ENCODE measurements around the gene BICRAL.
"Not testable (repeated sequence)": the region's sequence is repeated elsewhere in the genome, so short reads cannot be mapped to it uniquely, and the experiment has no call there.

Gene BICRAL

DNA sequence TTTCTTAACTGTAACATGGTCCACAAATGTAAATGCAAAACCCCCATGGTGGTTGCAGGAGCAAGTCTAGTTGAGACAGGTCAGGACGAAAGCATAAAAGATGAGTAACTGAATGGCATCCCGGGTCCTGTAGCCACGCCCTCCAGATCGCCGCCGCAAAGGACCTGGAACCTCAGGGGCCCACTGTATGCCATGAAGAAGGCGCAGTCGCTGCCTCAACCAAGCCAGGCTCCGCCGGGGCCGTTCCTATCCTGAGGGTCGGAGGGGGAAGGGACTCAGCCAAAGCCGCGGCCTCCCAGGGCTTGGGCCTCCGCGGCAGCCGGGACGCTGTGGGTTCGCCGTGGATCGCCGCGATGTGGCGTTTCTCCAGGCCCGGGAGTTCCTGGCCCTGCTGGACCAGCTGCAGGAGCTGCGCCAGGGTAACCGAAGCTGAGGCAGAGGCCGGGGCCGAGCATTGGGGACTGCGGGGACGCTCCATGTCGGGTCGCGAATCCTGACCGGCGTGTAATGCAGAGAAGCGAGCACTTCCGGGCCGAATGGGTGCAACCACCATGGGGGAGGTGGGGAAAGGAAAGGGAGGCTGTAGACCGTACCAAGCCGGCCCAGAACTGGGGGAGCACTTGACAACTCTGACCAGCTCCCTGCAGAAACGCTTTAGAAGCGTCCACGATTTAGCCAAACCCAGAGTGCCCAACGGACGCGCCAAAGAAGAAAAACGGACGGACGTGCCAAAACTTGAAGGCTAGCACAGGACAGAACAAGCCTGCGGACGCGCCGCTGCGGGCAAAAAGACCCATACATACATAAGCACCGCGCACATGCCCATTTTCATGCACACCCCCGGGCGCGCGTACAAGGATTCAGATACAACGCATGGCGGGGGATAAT is 108.7 kb downstream of the BICRAL start:
- TF ChIP-seq, protein P1, sequence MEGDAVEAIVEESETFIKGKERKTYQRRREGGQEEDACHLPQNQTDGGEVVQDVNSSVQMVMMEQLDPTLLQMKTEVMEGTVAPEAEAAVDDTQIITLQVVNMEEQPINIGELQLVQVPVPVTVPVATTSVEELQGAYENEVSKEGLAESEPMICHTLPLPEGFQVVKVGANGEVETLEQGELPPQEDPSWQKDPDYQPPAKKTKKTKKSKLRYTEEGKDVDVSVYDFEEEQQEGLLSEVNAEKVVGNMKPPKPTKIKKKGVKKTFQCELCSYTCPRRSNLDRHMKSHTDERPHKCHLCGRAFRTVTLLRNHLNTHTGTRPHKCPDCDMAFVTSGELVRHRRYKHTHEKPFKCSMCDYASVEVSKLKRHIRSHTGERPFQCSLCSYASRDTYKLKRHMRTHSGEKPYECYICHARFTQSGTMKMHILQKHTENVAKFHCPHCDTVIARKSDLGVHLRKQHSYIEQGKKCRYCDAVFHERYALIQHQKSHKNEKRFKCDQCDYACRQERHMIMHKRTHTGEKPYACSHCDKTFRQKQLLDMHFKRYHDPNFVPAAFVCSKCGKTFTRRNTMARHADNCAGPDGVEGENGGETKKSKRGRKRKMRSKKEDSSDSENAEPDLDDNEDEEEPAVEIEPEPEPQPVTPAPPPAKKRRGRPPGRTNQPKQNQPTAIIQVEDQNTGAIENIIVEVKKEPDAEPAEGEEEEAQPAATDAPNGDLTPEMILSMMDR (IDR thresholded peaks at IDR 0.05; ENCODE audit: borderline replicate concordance, control extremely low read depth, extremely low read depth, insufficient read depth, missing control alignments): no peak
- DNase-seq (ENCODE audit: low spot score): peak; percentile 95
- in situ Hi-C loops (cut with MboI; ENCODE audit: low sequenced_read_pairs, unreplicated experiment): no loop called here

- peak; percentile 2 for DNase-seq (ENCODE audit: low spot score)
- TF ChIP-seq, protein P1 (IDR thresholded peaks at IDR 0.05; ENCODE audit: borderline replicate concordance, control extremely low read depth, extremely low read depth, insufficient read depth, missing control alignments): no peak
- in situ Hi-C loops (cut with MboI; ENCODE audit: low sequenced_read_pairs, unreplicated experiment): no loop called here
Measured at GRCh38 chr6:42891199-42891722, 109.4 kb downstream of the BICRAL start.

DNA sequence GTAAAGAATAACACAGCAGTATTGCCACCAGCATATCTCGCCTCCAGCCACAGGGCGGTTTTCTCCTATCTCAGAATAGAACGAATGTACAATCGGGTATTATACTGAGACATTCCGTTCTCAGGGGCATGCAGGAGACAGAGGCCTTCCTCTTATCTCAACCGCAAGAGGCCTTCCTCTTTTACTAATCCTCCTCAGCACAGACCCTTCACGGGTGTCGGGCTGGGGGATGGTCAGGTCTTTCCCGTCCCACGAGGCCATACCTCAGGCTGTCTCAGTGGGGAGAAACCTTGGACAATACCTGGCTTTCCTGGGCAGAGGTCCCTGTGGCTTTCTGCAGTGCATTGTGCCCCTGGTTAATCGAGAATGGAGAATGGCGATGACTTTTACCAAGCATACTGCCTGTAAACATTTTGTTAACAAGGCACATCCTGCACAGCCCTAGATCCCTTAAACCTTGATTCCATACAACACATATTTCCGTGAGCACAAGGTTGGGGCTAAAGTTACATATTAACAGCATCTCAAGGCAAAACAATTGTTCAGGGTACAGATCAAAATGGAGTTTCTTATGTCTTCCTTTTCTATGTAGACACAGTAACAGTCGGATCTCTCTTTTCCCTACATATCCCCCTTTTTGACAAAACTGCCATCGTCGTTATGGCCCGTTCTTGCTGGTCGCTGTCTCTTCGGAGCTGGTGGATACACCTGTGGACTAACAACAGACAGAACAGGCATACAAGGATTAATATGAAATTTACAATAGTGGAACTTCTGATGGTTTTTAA is 112.4 kb downstream of the BICRAL start:
- in situ Hi-C loops (cut with MboI; ENCODE audit: low sequenced_read_pairs, unreplicated experiment); DNase-seq (ENCODE audit: low spot score): not testable (repeated sequence)

- TF ChIP-seq, protein P1 (IDR thresholded peaks at IDR 0.05; ENCODE audit: borderline replicate concordance, control extremely low read depth, extremely low read depth, insufficient read depth, missing control alignments): no peak
Measured at GRCh38 chr6:42896178-42896719, 114.4 kb downstream of the BICRAL start.

GRCh38 chr6:42898891-42899361 is 117.1 kb downstream of the BICRAL start:
- DNase-seq (ENCODE audit: low spot score): peak; percentile 24
- TF ChIP-seq, protein P1 (IDR thresholded peaks at IDR 0.05; ENCODE audit: borderline replicate concordance, control extremely low read depth, extremely low read depth, insufficient read depth, missing control alignments): peak; percentile 74
- in situ Hi-C loops (cut with MboI; ENCODE audit: low sequenced_read_pairs, unreplicated experiment): no loop called here

More at GRCh38 chr6:42896178-42896719, 114.4 kb downstream of the BICRAL start:
- DNase-seq (ENCODE audit: low spot score): no peak
- in situ Hi-C loops (cut with MboI; ENCODE audit: low sequenced_read_pairs, unreplicated experiment): no loop called here

- TF ChIP-seq, protein P1 (IDR thresholded peaks at IDR 0.05; ENCODE audit: borderline replicate concordance, control extremely low read depth, extremely low read depth, insufficient read depth, missing control alignments): no peak
- no peak for DNase-seq (ENCODE audit: low spot score)
- in situ Hi-C loops (cut with MboI; ENCODE audit: low sequenced_read_pairs, unreplicated experiment): no loop called here
Measured at GRCh38 chr6:42899871-42900270, 118.0 kb downstream of the BICRAL start.
